HepG2 (cell line): ENCODE data around the gene GPN2.

Experiments used
- FOXM1 ChIP-seq: sonication (generic); formaldehyde crosslinking; IDR thresholded peaks from 2 replicates; pipeline ENCODE4 v1.5.0; 2020; ENCODE audit warnings: missing genetic modification reagents
- KLF15 ChIP-seq: sonication (generic); formaldehyde crosslinking; IDR thresholded peaks from 2 replicates; pipeline ENCODE4 v1.8.1; 2023; ENCODE audit warnings: borderline replicate concordance, mild to moderate bottlenecking, inconsistent platforms, missing genetic modification reagents, mixed read lengths
- POLR2A ChIP-seq, 2 experiments: IDR thresholded peaks; 2 replicates each; pipeline ENCODE4 v1.6.1; 2011; ENCODE audit warnings: low read depth in 2 of 2, low read length in 2 of 2, mild to moderate bottlenecking in 1 of 2, moderate library complexity in 1 of 2; ENCODE audit not compliant: insufficient read depth in 1 of 2
- POLR2AphosphoS5 ChIP-seq: IDR thresholded peaks from 2 replicates; pipeline ENCODE4 v1.6.1; 2012; ENCODE audit warnings: low read depth, low read length
- YY1 ChIP-seq: IDR thresholded peaks from 2 replicates; pipeline ENCODE4 v1.6.1; 2011; ENCODE audit warnings: low read length, low read depth, moderate library complexity, mild to moderate bottlenecking; ENCODE audit not compliant: insufficient read depth, insufficient replicate concordance
- ZNF121 ChIP-seq: sonication (generic); formaldehyde crosslinking; IDR thresholded peaks from 2 replicates; pipeline ENCODE4 v1.5.0; 2020; ENCODE audit warnings: mild to moderate bottlenecking, missing genetic modification reagents
- TF ChIP-seq, protein P1 (sequence below): sonication (generic); formaldehyde crosslinking; IDR thresholded peaks from 2 replicates; pipeline ENCODE4 v1.4.0; 2020; ENCODE audit warnings: mild to moderate bottlenecking, missing genetic modification reagents, borderline replicate concordance

GRCh38 chr1:26911399-26912146 is 21.5 kb upstream of the GPN2 start:
- TF ChIP-seq POLR2AphosphoS5 (peak; percentile 8; the same call in 1 of the 2 replicates), POLR2A (IDR thresholded peaks at IDR 0.05; ENCODE audit: insufficient read depth in 1 of 2, low read depth in 2 of 2, low read length in 2 of 2) (peak; percentile 14 to 75; a peak in 3 of 4 replicates), ZNF121 (CRISPR knock-in tag) (no peak), YY1 (no peak), KLF15 (no peak), FOXM1 (CRISPR knock-in tag) (no peak)
- TF ChIP-seq, protein P1, sequence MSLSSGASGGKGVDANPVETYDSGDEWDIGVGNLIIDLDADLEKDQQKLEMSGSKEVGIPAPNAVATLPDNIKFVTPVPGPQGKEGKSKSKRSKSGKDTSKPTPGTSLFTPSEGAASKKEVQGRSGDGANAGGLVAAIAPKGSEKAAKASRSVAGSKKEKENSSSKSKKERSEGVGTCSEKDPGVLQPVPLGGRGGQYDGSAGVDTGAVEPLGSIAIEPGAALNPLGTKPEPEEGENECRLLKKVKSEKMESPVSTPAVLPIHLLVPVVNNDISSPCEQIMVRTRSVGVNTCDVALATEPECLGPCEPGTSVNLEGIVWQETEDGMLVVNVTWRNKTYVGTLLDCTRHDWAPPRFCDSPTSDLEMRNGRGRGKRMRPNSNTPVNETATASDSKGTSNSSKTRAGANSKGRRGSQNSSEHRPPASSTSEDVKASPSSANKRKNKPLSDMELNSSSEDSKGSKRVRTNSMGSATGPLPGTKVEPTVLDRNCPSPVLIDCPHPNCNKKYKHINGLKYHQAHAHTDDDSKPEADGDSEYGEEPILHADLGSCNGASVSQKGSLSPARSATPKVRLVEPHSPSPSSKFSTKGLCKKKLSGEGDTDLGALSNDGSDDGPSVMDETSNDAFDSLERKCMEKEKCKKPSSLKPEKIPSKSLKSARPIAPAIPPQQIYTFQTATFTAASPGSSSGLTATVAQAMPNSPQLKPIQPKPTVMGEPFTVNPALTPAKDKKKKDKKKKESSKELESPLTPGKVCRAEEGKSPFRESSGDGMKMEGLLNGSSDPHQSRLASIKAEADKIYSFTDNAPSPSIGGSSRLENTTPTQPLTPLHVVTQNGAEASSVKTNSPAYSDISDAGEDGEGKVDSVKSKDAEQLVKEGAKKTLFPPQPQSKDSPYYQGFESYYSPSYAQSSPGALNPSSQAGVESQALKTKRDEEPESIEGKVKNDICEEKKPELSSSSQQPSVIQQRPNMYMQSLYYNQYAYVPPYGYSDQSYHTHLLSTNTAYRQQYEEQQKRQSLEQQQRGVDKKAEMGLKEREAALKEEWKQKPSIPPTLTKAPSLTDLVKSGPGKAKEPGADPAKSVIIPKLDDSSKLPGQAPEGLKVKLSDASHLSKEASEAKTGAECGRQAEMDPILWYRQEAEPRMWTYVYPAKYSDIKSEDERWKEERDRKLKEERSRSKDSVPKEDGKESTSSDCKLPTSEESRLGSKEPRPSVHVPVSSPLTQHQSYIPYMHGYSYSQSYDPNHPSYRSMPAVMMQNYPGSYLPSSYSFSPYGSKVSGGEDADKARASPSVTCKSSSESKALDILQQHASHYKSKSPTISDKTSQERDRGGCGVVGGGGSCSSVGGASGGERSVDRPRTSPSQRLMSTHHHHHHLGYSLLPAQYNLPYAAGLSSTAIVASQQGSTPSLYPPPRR, result peak; percentile 49; the same call in 1 of the 2 replicates
